A549 (cell line): ENCODE data around the gene IRAK3.

Experiments used
- CEBPB ChIP-seq, 2 experiments: fragments of >200 bp in 1 of 2; sonication (Bioruptor Twin) in 1 of 2; formaldehyde crosslinking in 1 of 2; IDR thresholded peaks; 2 replicates each; pipeline ENCODE4 v1.6.1; 2012 to 2016
- CHD2 ChIP-seq: fragments of 150-350 bp; IDR thresholded peaks from 2 replicates; pipeline ENCODE4 v1.6.1; 2014; ENCODE audit warnings: low read length; ENCODE audit not compliant: partially characterized antibody
- CHD4 ChIP-seq: fragments of 200-600 bp; sonication (generic); IDR thresholded peaks from 2 replicates; pipeline ENCODE4 v1.6.1; 2016; ENCODE audit warnings: antibody characterized with exemption, mild to moderate bottlenecking, borderline replicate concordance
- KDM1A ChIP-seq: fragments of 200-600 bp; sonication (generic); IDR thresholded peaks from 2 replicates; pipeline ENCODE4 v1.6.1; 2016; ENCODE audit warnings: low read depth, mild to moderate bottlenecking
- MAZ ChIP-seq: fragments of 150-350 bp; IDR thresholded peaks from 2 replicates; pipeline ENCODE4 v1.6.1; 2014; ENCODE audit warnings: antibody characterized with exemption, low read depth, low read length, borderline replicate concordance
- NFE2L2 ChIP-seq: fragments of 150-350 bp; conservative IDR thresholded peaks from 2 replicates; pipeline ENCODE4 v1.6.1; 2014; ENCODE audit warnings: low read length
- POLR2A ChIP-seq: IDR thresholded peaks from 2 replicates; pipeline ENCODE4 v1.6.1; 2012; ENCODE audit warnings: mild to moderate bottlenecking, low read length
- TP53 ChIP-seq: fragments of 250-450 bp; sonication (Bioruptor Pico); IDR thresholded peaks from 2 replicates; pipeline ENCODE4 v1.5.0; 2021; ENCODE audit warnings: mild to moderate bottlenecking, moderate library complexity
- ZC3H11A ChIP-seq: fragments of 450-650 bp; IDR thresholded peaks from 2 replicates; pipeline ENCODE4 v1.6.1; 2014; ENCODE audit warnings: antibody characterized with exemption, mild to moderate bottlenecking
- TF ChIP-seq, protein P1 (sequence below): fragments of >200 bp; sonication (Bioruptor Twin); formaldehyde crosslinking; IDR thresholded peaks from 3 replicates; pipeline ENCODE4 v1.5.1; 2016

DNA sequence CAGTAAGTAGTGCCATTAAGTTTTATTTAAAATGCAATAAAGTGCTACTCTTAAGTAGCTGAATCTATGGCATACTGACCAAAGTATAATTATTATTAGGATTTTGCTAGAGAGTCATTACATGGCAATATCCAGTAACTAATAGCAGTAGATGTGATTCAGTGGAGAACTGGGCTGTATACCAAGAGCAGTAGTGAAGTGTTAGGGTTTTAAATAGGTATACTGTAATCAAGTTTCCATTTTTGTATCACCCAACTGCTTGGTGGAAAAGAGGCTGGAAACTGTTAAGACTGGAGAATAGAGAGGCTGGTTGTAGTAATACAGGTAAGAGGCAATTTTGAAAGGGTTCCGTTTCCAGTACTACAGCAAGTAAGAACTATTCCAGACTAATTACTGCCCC, 45.1 kb upstream of the IRAK3 start:
- TF ChIP-seq, protein P1, sequence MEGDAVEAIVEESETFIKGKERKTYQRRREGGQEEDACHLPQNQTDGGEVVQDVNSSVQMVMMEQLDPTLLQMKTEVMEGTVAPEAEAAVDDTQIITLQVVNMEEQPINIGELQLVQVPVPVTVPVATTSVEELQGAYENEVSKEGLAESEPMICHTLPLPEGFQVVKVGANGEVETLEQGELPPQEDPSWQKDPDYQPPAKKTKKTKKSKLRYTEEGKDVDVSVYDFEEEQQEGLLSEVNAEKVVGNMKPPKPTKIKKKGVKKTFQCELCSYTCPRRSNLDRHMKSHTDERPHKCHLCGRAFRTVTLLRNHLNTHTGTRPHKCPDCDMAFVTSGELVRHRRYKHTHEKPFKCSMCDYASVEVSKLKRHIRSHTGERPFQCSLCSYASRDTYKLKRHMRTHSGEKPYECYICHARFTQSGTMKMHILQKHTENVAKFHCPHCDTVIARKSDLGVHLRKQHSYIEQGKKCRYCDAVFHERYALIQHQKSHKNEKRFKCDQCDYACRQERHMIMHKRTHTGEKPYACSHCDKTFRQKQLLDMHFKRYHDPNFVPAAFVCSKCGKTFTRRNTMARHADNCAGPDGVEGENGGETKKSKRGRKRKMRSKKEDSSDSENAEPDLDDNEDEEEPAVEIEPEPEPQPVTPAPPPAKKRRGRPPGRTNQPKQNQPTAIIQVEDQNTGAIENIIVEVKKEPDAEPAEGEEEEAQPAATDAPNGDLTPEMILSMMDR = no peak
- TF ChIP-seq CHD4 (no peak), KDM1A (no peak), NFE2L2 (no peak), CEBPB (IDR thresholded peaks at IDR 0.05) (no peak), CHD2 (no peak), MAZ (no peak), POLR2A (no peak), ZC3H11A (no peak), TP53 (CRISPR knock-in tag) (no peak)
